MM.1S (cell line): ENCODE measurements around the gene GAP43.

Source experiments
- CTCF ChIP-seq: fragments of 300-600 bp; sonication (generic); IDR thresholded peaks from 2 replicates; pipeline ENCODE4 v1.5.1; 2016; ENCODE audit warnings: antibody characterized with exemption, low read length, mixed read lengths
- EZH2 ChIP-seq: fragments of 300-600 bp; sonication (generic); optimal IDR thresholded peaks from 2 replicates; pipeline ENCODE3; 2017; ENCODE audit warnings: low read depth, mild to moderate bottlenecking, antibody characterized with exemption, low read length, mixed read lengths

- TF ChIP-seq CTCF (no peak), EZH2 (no peak)
Observed at GRCh38 chr3:115673881-115674280, 50.6 kb downstream of the GAP43 start.
